Measurements from ENCODE around the gene KCNJ4.

The KCNJ4 gene

GRCh38 chr22:38403812-38404211 lies 51.2 kb downstream of the KCNJ4 start (continued):
- no peak for TF ChIP-seq TSHZ2 (CRISPR knock-in tag; IDR thresholded peaks at IDR 0.05)
- TF ChIP-seq PPARA (CRISPR knock-in tag; IDR thresholded peaks at IDR 0.05; ENCODE audit: borderline replicate concordance), result no peak

- no peak for TF ChIP-seq CREB5 (CRISPR knock-in tag; IDR thresholded peaks at IDR 0.05; ENCODE audit: low read depth)
- TF ChIP-seq ISL1 (CRISPR knock-in tag; IDR thresholded peaks at IDR 0.05), result no peak
- TF ChIP-seq ZNF70 (CRISPR knock-in tag; IDR thresholded peaks at IDR 0.05), result no peak
- no peak for TF ChIP-seq ARNTL (CRISPR knock-in tag; IDR thresholded peaks at IDR 0.05; ENCODE audit: borderline replicate concordance, low read depth)
- no peak for TF ChIP-seq SNAI2 (CRISPR knock-in tag; IDR thresholded peaks at IDR 0.05)
- TF ChIP-seq PATZ1 (CRISPR knock-in tag; IDR thresholded peaks at IDR 0.05; ENCODE audit: borderline replicate concordance), result no peak
- no peak for TF ChIP-seq ZFP3 (CRISPR knock-in tag; IDR thresholded peaks at IDR 0.05)
- no peak for TF ChIP-seq ZNF8 (CRISPR knock-in tag; IDR thresholded peaks at IDR 0.05)
- no peak for TF ChIP-seq GLIS3 (CRISPR knock-in tag; IDR thresholded peaks at IDR 0.05)
- no peak for TF ChIP-seq ZC3H10 (CRISPR knock-in tag; IDR thresholded peaks at IDR 0.05)
- no peak for ATAC-seq
Observed at GRCh38 chr22:38402204-38402603, 52.8 kb downstream of the KCNJ4 start.

GRCh38 chr22:38401336-38402084 lies 53.5 kb downstream of the KCNJ4 start:
- no peak for ATAC-seq
- TF ChIP-seq ZFP30 (CRISPR knock-in tag; IDR thresholded peaks at IDR 0.05), result no peak
- TF ChIP-seq TOX (CRISPR knock-in tag; IDR thresholded peaks at IDR 0.05; ENCODE audit: borderline replicate concordance), result no peak
- TF ChIP-seq TSHZ2 (CRISPR knock-in tag; IDR thresholded peaks at IDR 0.05), result no peak
- TF ChIP-seq PATZ1 (CRISPR knock-in tag; IDR thresholded peaks at IDR 0.05; ENCODE audit: borderline replicate concordance), result no peak
- no peak for TF ChIP-seq ZNF565 (CRISPR knock-in tag; conservative IDR thresholded peaks at IDR 0.05; ENCODE audit: low read depth)
- no peak for TF ChIP-seq ARNTL (CRISPR knock-in tag; IDR thresholded peaks at IDR 0.05; ENCODE audit: borderline replicate concordance, low read depth)
- no peak for TF ChIP-seq CSDC2 (CRISPR knock-in tag; IDR thresholded peaks at IDR 0.05)
- no peak for TF ChIP-seq BACH2 (CRISPR knock-in tag; IDR thresholded peaks at IDR 0.05; ENCODE audit: borderline replicate concordance)
- no peak for TF ChIP-seq ZNF8 (CRISPR knock-in tag; IDR thresholded peaks at IDR 0.05)
- TF ChIP-seq CSRNP3 (CRISPR knock-in tag; IDR thresholded peaks at IDR 0.05), result no peak
- TF ChIP-seq OSR1 (CRISPR knock-in tag; IDR thresholded peaks at IDR 0.05), result no peak
- TF ChIP-seq ISL1 (CRISPR knock-in tag; IDR thresholded peaks at IDR 0.05), result no peak
- TF ChIP-seq PPARA (CRISPR knock-in tag; IDR thresholded peaks at IDR 0.05; ENCODE audit: borderline replicate concordance), result no peak
- TF ChIP-seq ESRRG (CRISPR knock-in tag; IDR thresholded peaks at IDR 0.05), result no peak
- TF ChIP-seq TCF4 (CRISPR knock-in tag; IDR thresholded peaks at IDR 0.05; ENCODE audit: borderline replicate concordance), result no peak
- TF ChIP-seq CREB5 (CRISPR knock-in tag; IDR thresholded peaks at IDR 0.05; ENCODE audit: low read depth), result no peak
- no peak for TF ChIP-seq RARB (CRISPR knock-in tag; IDR thresholded peaks at IDR 0.05)
- TF ChIP-seq ZFP3 (CRISPR knock-in tag; IDR thresholded peaks at IDR 0.05), result no peak
